Dendritic cell treated with granulocyte-macrophage colony-stimulating factor and Interleukin-4, amounts not matched to agents 40 ng/mL and 50 ng/mL, for 4 days (primary cell): ENCODE data around the gene ZNF785.
"Not testable (repeated sequence)": the region's sequence is repeated elsewhere in the genome, so short reads cannot be mapped to it uniquely, and the experiment has no call there.

ENCODE experiments used
- H3K27ac Mint-ChIP-seq: one replicate; pipeline ENCODE4 v1.8.0; 2022; ENCODE audit warnings: mild to moderate bottlenecking, mixed read lengths
- H3K27me3 Mint-ChIP-seq: one replicate; pipeline ENCODE4 v1.8.0; 2022; ENCODE audit warnings: mild to moderate bottlenecking, mixed read lengths
- H3K36me3 Mint-ChIP-seq: one replicate; pipeline ENCODE4 v1.8.0; 2022; ENCODE audit warnings: low read depth, mixed read lengths
- H3K4me1 Mint-ChIP-seq: one replicate; pipeline ENCODE4 v1.8.0; 2022; ENCODE audit warnings: low read depth, mixed read lengths
- H3K4me3 Mint-ChIP-seq: one replicate; pipeline ENCODE4 v1.8.0; 2022; ENCODE audit warnings: mild to moderate bottlenecking, moderate library complexity, mixed read lengths
- H3K9me3 Mint-ChIP-seq: one replicate; pipeline ENCODE4 v1.8.0; 2022; ENCODE audit warnings: mixed read lengths
- intact Hi-C: fragments of 100-400 bp; cut with micrococcal nuclease; formaldehyde crosslinking; loops from one replicate; pipeline ENCODE4 v1.15.0; 2022

ZNF785 gene

DNA sequence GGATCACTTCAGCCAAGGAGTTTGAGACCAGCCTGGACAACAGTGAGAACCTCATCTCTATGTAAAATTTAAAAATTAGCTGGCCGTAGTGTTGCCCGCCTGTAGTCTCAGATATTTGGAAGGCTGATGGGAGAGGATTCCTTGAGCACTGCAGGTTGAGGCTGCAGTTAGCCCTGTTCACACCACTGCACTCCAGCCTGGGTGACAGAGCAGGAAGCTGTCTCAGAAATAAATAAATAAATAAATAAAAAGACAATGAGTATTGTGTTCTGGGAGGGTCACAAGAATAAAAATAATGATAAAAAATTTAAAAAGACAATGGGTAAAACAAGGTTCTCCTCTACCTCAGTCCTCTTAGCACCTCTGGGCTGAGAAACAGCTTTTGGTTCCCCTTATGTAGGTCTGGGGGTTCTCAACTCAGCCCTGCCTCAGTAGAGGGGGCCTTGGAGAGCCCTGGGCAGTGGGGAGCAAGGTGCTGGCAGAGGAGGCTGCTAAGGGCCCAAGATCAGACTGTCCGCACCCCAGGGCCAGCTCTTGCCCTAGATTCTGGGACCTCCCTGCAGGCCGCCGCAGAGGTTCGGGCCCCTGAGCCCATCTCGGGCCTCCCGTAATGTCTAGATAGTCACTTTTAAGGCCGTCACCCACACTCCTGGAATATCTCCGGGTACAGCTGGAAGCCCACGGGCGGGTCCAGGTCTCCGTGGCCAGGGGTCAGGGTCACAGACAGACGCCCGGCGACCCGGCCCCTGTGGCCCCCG is 30.8 kb downstream of the ZNF785 start:
- intact Hi-C loops = no loop called here

GRCh38 chr16:30553393-30553899 is 32.1 kb downstream of the ZNF785 start:
- H3K27ac Mint-ChIP-seq = peak overlapping the region; percentile 79
- H3K9me3 Mint-ChIP-seq = no peaks in the 10 kb centered on the region
- intact Hi-C loops = no loop called here
- H3K4me3 Mint-ChIP-seq = peak overlapping the region; percentile 6
- no peaks in the 10 kb centered on the region for H3K27me3 Mint-ChIP-seq
- H3K4me1 Mint-ChIP-seq = peaks cover 51% of the 10 kb centered on the region
- peaks cover 51% of the 10 kb centered on the region for H3K36me3 Mint-ChIP-seq

More for the DNA sequence above, 30.8 kb downstream of the ZNF785 start:
- H3K4me3 Mint-ChIP-seq = no peak overlapping the region
- H3K4me1 Mint-ChIP-seq = peaks cover 60% of the 10 kb centered on the region
- no peaks in the 10 kb centered on the region for H3K9me3 Mint-ChIP-seq
- peaks cover 51% of the 10 kb centered on the region for H3K36me3 Mint-ChIP-seq
- H3K27me3 Mint-ChIP-seq = no peaks in the 10 kb centered on the region
- H3K27ac Mint-ChIP-seq = peak overlapping the region; percentile 79

DNA sequence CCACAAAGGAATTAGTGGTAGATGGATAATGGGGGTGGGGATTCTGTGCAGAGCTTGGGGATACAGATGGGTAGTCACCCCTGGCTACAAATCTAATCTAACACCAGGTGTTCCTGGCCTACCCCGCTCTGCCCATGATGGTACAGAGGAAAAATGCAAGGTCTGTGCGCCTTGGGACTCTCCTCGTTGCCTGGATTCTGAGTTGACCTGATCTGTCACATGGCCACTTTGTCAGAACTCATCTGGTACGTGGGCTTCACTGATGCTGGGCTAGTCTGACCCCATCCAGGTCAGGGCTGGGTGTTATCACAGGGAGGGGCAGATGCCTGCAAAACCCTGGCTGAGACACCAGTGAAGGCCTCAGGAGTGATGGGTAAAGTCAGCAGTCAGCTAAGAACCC is 32.5 kb downstream of the ZNF785 start:
- intact Hi-C loops = no loop called here
- H3K4me1 Mint-ChIP-seq = peaks cover 51% of the 10 kb centered on the region

DNA sequence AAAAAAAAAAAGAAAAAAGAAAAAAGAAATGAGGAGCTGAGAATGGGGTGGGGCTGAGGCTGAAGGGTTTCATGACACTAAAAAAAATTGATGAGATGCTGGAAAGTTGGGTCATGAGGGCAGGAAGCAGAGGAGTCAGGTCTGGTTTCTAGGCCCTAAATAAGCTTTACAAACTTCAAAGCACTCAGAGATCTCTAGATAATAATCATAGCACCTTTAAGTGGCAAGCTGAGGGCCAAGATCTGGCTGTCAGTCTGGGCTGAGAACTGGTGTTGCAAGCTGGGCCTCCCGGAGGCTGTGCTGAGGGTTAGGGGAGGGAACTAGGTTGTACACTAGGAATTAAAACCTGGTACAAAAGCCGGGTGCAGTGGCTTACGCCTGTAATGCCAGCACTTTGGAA is 33.7 kb downstream of the ZNF785 start:
- Mint-ChIP-seq H3K4me3 (no peak overlapping the region), H3K36me3 (peaks cover 43% of the 10 kb centered on the region), H3K4me1 (peaks cover 53% of the 10 kb centered on the region), H3K27ac (peak overlapping the region; percentile 79), H3K9me3 (no peaks in the 10 kb centered on the region), H3K27me3 (no peaks in the 10 kb centered on the region)
- intact Hi-C loops = no loop called here

More for the DNA sequence above, 32.5 kb downstream of the ZNF785 start:
- Mint-ChIP-seq H3K27me3 (no peaks in the 10 kb centered on the region), H3K4me3 (no peak overlapping the region), H3K27ac (peak overlapping the region; percentile 79), H3K9me3 (no peaks in the 10 kb centered on the region), H3K36me3 (peaks cover 49% of the 10 kb centered on the region)

GRCh38 chr16:30548416-30549253 is 36.9 kb downstream of the ZNF785 start:
- Mint-ChIP-seq H3K4me3 (no peak overlapping the region), H3K27ac (no peak overlapping the region), H3K4me1 (peaks cover 52% of the 10 kb centered on the region), H3K9me3 (no peaks in the 10 kb centered on the region), H3K27me3 (no peaks in the 10 kb centered on the region), H3K36me3 (peaks cover 13% of the 10 kb centered on the region)
- intact Hi-C loops = no loop called here

- no peak overlapping the region for H3K27ac Mint-ChIP-seq
These were observed 39.4 kb downstream of the ZNF785 start for GRCh38 chr16:30546115-30546514.

DNA sequence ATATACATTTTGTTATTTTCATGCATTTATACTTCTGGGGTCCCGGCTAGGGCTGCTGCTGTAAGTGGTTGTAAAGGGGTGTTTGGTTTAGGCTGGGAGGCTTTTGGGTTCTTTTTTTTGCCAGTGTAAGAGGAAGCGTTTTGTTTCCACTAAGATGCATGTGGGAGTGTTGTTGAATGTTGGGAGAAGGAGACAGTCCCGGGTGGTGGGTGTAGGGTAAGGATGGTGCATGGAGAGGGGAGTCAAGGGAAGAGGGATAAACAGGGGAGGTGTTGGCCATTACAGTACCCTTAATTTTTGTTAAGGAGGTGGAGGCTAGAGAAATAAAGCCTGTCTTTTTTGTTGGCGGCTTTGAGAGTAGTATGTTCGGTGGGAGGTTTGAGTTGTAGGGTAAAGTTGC is 42.4 kb downstream of the ZNF785 start:
- H3K4me1 Mint-ChIP-seq = peaks cover 38% of the 10 kb centered on the region
- H3K36me3 Mint-ChIP-seq = peaks cover 6% of the 10 kb centered on the region

More at GRCh38 chr16:30546115-30546514, 39.4 kb downstream of the ZNF785 start:
- peak overlapping the region; percentile 68 for H3K4me3 Mint-ChIP-seq
- no peaks in the 10 kb centered on the region for H3K9me3 Mint-ChIP-seq
- H3K4me1 Mint-ChIP-seq = peaks cover 31% of the 10 kb centered on the region
- H3K36me3 Mint-ChIP-seq = no peaks in the 10 kb centered on the region
- H3K27me3 Mint-ChIP-seq = no peaks in the 10 kb centered on the region
- intact Hi-C loops = no loop called here

DNA sequence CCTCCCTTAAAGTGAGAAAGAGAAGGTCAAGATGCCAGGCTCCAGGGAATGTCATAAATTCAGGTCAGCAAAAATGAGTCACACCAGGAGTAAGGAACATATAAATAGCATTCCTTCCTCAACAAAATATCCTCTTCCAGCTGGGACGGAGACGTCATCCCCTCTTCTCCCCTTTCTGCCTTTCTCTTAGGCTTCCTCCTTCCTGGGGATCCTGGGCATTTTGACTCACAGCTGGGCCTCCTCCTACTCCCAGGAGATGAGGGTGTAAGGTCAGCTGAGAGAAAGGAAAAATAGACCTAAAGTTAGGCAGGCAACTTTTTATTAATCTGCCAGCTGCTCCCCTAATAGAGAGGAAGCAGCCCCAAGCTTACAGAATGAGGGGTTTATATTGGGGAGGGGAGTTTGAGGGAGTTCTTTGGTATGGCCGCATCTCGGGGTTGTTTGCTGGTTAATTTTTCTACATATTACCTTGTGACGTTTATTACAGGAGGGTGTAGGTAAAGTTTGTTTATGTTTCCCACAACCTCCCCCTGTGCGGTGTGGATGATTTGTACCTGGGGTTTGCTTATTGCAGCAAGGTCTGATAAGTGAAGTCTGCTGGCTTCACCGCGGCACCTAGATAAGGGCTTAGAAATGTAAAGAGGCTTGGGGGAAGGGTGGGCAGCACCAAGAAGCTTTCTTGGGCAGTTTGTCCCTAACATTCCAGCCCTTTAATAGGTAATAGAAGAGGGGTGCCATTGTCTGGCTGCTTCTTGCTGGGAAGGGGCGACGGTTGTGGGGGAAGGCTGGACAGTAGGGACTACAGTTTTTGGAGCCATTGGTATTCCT is 43.8 kb downstream of the ZNF785 start:
- H3K4me3 Mint-ChIP-seq = no peak overlapping the region
- no peaks in the 10 kb centered on the region for H3K27me3 Mint-ChIP-seq
- no peaks in the 10 kb centered on the region for H3K9me3 Mint-ChIP-seq
- peaks cover 36% of the 10 kb centered on the region for H3K4me1 Mint-ChIP-seq
- intact Hi-C loops = no loop called here
- H3K36me3 Mint-ChIP-seq = peaks cover 19% of the 10 kb centered on the region
- H3K27ac Mint-ChIP-seq = no peak overlapping the region

More for the DNA sequence above, 42.4 kb downstream of the ZNF785 start:
- intact Hi-C loops = no loop called here
- no peak overlapping the region for H3K27ac Mint-ChIP-seq
- no peaks in the 10 kb centered on the region for H3K27me3 Mint-ChIP-seq
- H3K9me3 Mint-ChIP-seq = no peaks in the 10 kb centered on the region
- H3K4me3 Mint-ChIP-seq = no peak overlapping the region

DNA sequence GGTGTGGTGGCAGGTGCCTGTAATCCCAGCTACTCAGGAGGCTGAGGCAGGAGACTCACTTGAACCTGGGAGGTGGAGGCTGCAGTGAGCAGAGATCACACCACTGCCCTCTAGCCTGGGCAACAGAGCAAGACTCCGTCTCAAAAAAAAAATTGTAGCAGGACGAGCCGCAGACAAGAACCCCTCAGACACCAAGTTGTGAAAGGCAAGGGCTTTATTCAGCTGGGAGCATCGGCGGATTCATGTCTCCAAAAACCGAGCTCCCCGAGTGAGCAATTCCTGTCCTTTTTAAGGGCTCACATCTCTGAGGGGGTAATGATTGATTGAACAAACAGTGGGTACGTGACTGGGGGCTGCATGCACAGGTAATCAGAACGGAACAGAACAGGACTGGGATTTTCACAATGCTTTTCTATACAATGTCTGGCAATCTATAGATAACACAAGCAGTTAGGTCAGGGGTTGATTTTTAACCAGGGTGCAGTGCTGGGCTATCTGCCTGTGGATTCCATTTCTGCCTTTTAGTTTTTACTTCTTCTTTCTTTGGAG is 44.5 kb downstream of the ZNF785 start:
- intact Hi-C loops, H3K4me3 Mint-ChIP-seq, H3K9me3 Mint-ChIP-seq, H3K27me3 Mint-ChIP-seq, H3K27ac Mint-ChIP-seq: not testable (repeated sequence)
- H3K4me1 Mint-ChIP-seq = peaks cover 36% of the 10 kb centered on the region
- peaks cover 19% of the 10 kb centered on the region for H3K36me3 Mint-ChIP-seq

DNA sequence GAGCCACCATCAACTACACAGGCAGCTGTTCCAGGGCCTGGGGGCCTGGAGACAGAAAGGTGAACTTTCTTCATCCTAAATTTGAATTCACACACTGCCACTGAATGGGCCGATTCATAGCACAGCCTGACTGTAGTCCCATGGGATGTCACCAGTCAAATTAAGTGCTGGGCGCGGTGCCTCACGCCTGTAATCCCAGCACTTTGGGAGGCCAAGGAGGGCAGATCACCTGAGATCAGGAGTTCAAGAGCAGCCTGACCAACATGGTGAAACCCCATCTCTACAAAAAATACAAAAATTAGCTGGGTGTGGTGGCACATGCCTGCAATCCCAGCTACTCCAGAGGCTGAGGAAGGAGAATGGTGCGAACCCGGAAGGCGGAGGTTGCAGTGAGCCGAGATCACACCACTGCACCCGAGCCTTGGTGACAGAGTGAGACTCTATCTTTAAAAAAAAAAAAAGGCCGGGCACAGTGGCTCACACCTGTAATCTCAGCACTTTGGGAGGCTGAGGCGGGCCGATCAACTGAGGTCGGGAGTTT is 45.4 kb downstream of the ZNF785 start:
- peaks cover 23% of the 10 kb centered on the region for H3K36me3 Mint-ChIP-seq
- H3K27ac Mint-ChIP-seq, H3K9me3 Mint-ChIP-seq, intact Hi-C loops, H3K4me3 Mint-ChIP-seq, H3K27me3 Mint-ChIP-seq: not testable (repeated sequence)
- H3K4me1 Mint-ChIP-seq = peaks cover 37% of the 10 kb centered on the region

- Mint-ChIP-seq H3K36me3 (peaks cover 31% of the 10 kb centered on the region), H3K27me3 (no peaks in the 10 kb centered on the region), H3K9me3 (no peaks in the 10 kb centered on the region), H3K4me3 (no peak overlapping the region), H3K27ac (peak overlapping the region; percentile 12), H3K4me1 (peaks cover 39% of the 10 kb centered on the region)
- intact Hi-C loops = no loop called here
These were observed 46.2 kb downstream of the ZNF785 start for GRCh38 chr16:30539000-30539964.

DNA sequence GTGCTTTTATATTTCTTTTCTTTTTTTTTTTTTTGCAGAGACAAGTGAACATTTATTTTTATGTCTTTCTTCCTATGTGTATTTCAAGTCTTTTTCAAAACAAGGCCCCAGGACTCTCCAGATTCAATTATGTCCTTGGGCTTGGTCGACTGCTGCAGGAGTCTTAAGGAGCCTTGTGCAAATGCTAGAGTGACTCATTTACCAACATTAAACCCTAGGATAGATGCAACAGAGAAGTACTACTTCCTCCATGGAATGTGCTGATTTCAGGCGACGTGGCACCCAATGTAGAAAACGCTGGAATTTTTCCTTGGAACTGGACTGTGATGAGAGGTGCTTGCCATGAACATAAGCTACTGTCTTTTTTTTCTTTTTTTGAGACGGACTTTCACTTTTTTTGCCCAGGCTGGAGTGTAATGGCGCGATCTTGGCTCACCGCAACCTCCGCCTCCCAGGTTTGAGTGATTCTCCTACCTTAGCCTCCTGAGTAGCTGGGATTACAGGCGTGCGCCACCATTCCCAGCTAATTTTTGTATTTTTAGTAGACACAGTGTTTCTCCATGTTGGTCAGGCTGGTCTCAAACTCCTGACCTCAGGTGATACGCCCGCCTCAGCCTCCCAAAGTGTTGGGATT is 49.0 kb downstream of the ZNF785 start:
- Mint-ChIP-seq H3K4me3 (peak overlapping the region; percentile 87), H3K27ac (peak overlapping the region; percentile 90), H3K36me3 (peaks cover 51% of the 10 kb centered on the region), H3K4me1 (peaks cover 46% of the 10 kb centered on the region)
- H3K27me3 Mint-ChIP-seq, H3K9me3 Mint-ChIP-seq, intact Hi-C loops: not testable (repeated sequence)
